ENCODE data around the gene ZNF536.

Gene ZNF536

DNA sequence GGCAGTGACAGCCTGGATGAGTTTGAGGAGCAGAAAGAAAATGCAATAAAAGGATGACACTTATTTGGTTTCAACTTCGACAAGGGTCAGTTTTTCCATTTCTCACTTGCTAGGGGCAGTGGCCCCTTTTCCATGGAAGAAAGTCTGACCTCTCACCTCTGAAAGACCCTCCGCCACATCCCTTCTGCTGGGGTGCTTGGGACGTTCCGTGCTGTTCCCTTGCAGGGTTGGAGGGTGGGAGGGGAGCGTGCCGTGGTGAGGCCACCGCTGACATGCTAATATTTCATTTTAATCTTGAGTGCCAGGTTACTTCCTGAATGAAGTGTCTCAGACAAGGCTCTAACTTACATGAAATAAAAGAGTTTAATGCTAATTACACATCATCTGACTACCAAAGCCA, 5.2 kb upstream of the ZNF536 start:
- Histone ChIP-seq H3K4me1 (ENCODE audit: low read length) (no peaks in the 10 kb centered on the region), H3K9me3 (ENCODE audit: insufficient read depth, low read length) (no peaks in the 10 kb centered on the region), H2AFZ (ENCODE audit: low read depth, low read length) (no peak overlapping the region), H3K27ac (ENCODE audit: low read length) (no peak overlapping the region), H3K36me3 (replicated peaks; ENCODE audit: low read depth, low read length) (no peaks in the 10 kb centered on the region), H3K27me3 (ENCODE audit: low read depth, low read length) (peaks cover 13% of the 10 kb centered on the region; the same call in 1 of the 2 replicates), H4K20me1 (ENCODE audit: insufficient read depth, low read length) (no peaks in the 10 kb centered on the region), H3K9ac (ENCODE audit: low read length) (no peak overlapping the region), H3K4me3 (ENCODE audit: low read length) (no peak overlapping the region), H3K4me2 (ENCODE audit: low read length) (no peak overlapping the region), H3K79me2 (ENCODE audit: low read length) (no peaks in the 10 kb centered on the region)
- TF ChIP-seq, protein P1, sequence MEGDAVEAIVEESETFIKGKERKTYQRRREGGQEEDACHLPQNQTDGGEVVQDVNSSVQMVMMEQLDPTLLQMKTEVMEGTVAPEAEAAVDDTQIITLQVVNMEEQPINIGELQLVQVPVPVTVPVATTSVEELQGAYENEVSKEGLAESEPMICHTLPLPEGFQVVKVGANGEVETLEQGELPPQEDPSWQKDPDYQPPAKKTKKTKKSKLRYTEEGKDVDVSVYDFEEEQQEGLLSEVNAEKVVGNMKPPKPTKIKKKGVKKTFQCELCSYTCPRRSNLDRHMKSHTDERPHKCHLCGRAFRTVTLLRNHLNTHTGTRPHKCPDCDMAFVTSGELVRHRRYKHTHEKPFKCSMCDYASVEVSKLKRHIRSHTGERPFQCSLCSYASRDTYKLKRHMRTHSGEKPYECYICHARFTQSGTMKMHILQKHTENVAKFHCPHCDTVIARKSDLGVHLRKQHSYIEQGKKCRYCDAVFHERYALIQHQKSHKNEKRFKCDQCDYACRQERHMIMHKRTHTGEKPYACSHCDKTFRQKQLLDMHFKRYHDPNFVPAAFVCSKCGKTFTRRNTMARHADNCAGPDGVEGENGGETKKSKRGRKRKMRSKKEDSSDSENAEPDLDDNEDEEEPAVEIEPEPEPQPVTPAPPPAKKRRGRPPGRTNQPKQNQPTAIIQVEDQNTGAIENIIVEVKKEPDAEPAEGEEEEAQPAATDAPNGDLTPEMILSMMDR (IDR thresholded peaks at IDR 0.05; ENCODE audit: low read depth, low read length), result no peak
- TF ChIP-seq EZH2phosphoT487 (IDR thresholded peaks at IDR 0.05; ENCODE audit: low read depth), result no peak

DNA sequence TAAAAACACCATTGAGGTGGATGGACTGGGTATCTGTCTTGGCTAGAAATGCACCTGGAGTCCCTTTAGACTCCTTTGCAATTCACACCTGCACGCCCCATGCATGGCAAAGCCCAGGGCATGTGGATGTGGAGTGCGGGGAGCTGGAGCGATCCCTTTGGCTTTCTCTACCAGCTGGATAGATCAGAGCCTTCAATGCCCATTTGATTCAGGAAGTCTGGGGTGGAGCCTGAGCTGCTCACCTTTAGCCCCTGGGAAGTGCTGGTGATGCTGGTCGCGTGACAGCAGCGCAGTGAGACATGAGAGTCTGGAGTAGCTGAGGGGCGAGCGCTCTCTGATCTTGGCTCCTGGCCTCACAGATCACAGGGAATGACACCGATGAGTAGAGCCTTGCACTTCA, 4.8 kb upstream of the ZNF536 start:
- H3K79me2 ChIP-seq (ENCODE audit: low read length), result no peaks in the 10 kb centered on the region
- no peaks in the 10 kb centered on the region for H4K20me1 ChIP-seq (ENCODE audit: insufficient read depth, low read length)
- no peaks in the 10 kb centered on the region for H3K9me3 ChIP-seq (ENCODE audit: insufficient read depth, low read length)
- H3K4me3 ChIP-seq (ENCODE audit: low read length), result no peak overlapping the region
- TF ChIP-seq, protein P1 (IDR thresholded peaks at IDR 0.05; ENCODE audit: low read depth, low read length), result no peak
- no peak for TF ChIP-seq EZH2phosphoT487 (IDR thresholded peaks at IDR 0.05; ENCODE audit: low read depth)
- no peaks in the 10 kb centered on the region for H3K36me3 ChIP-seq (replicated peaks; ENCODE audit: low read depth, low read length)
- H3K9ac ChIP-seq (ENCODE audit: low read length), result no peak overlapping the region
- no peak overlapping the region for H3K27ac ChIP-seq (ENCODE audit: low read length)
- H2AFZ ChIP-seq (ENCODE audit: low read depth, low read length), result no peak overlapping the region
- peaks cover 13% of the 10 kb centered on the region; the same call in 1 of the 2 replicates for H3K27me3 ChIP-seq (ENCODE audit: low read depth, low read length)
- no peaks in the 10 kb centered on the region for H3K4me1 ChIP-seq (ENCODE audit: low read length)
- no peak overlapping the region for H3K4me2 ChIP-seq (ENCODE audit: low read length)

DNA sequence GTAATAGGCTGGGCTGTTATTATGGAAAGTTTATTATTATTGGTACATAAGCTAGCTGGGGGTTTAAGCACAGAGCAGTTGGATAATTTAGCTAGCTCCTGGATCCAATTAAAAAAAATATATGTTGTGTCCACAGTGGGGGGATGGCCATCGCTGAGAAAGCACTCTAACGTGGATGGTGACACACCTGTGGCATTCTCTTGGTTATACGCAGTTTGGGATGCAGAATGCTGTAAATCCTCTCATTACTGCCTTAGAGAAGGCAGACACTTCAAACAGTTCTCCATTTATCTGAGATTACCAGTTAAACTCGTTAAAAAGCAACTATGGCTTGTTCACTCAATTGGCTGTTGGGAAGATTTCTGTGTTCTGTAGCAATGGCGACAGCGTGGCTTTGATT, 2.4 kb upstream of the ZNF536 start:
- Histone ChIP-seq H3K4me2 (ENCODE audit: low read length) (no peak overlapping the region), H3K4me3 (ENCODE audit: low read length) (no peak overlapping the region), H2AFZ (ENCODE audit: low read depth, low read length) (no peak overlapping the region), H3K9me3 (ENCODE audit: insufficient read depth, low read length) (no peaks in the 10 kb centered on the region), H3K27ac (ENCODE audit: low read length) (no peak overlapping the region), H4K20me1 (ENCODE audit: insufficient read depth, low read length) (no peaks in the 10 kb centered on the region), H3K4me1 (ENCODE audit: low read length) (no peaks in the 10 kb centered on the region), H3K27me3 (ENCODE audit: low read depth, low read length) (peaks cover 8% of the 10 kb centered on the region; the same call in 1 of the 2 replicates), H3K9ac (ENCODE audit: low read length) (no peak overlapping the region), H3K79me2 (ENCODE audit: low read length) (no peaks in the 10 kb centered on the region), H3K36me3 (replicated peaks; ENCODE audit: low read depth, low read length) (no peaks in the 10 kb centered on the region)
- TF ChIP-seq, protein P1 (IDR thresholded peaks at IDR 0.05; ENCODE audit: low read depth, low read length), result no peak
- no peak for TF ChIP-seq EZH2phosphoT487 (IDR thresholded peaks at IDR 0.05; ENCODE audit: low read depth)

DNA sequence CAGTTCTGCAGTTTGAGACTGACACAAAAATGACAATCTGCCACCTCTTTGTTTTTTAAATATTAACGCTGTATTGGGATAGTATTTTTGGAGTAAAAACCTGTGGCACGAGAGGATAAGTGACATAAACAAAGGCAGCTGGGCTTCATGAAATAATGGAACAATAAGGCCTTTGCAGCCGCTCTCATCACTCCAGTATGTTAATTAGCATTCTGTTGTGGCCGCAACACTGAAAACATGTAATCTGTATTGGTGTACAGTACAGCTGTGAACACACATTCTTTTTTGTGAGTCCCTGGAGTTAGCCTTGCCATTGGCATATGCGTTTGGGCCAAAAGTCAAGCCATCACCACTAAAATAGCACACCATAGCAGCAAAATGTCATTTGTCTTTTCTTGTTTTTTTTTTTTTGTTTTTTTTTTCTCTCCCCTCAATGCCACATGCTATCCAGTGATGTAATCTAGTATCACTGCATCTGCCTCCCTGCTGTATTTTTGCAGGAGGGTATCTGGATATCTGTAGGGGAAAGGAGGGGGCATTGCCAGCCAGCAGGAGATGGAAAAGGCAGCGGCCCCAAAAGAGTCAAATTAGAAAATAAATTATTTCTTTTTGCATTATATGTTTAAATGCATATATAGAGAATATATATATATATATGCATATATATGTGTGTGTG, 885 bp upstream of the ZNF536 start:
- Histone ChIP-seq H3K79me2 (ENCODE audit: low read length) (no peaks in the 10 kb centered on the region), H3K27me3 (ENCODE audit: low read depth, low read length) (peaks cover 8% of the 10 kb centered on the region; the same call in 1 of the 2 replicates), H2AFZ (ENCODE audit: low read depth, low read length) (no peak overlapping the region), H3K4me3 (ENCODE audit: low read length) (no peak overlapping the region), H3K36me3 (replicated peaks; ENCODE audit: low read depth, low read length) (no peaks in the 10 kb centered on the region), H3K27ac (ENCODE audit: low read length) (no peak overlapping the region), H4K20me1 (ENCODE audit: insufficient read depth, low read length) (no peaks in the 10 kb centered on the region), H3K4me2 (ENCODE audit: low read length) (no peak overlapping the region), H3K9ac (ENCODE audit: low read length) (no peak overlapping the region), H3K9me3 (ENCODE audit: insufficient read depth, low read length) (no peaks in the 10 kb centered on the region), H3K4me1 (ENCODE audit: low read length) (no peaks in the 10 kb centered on the region)
- TF ChIP-seq EZH2phosphoT487 (IDR thresholded peaks at IDR 0.05; ENCODE audit: low read depth), result no peak
- TF ChIP-seq, protein P1 (IDR thresholded peaks at IDR 0.05; ENCODE audit: low read depth, low read length), result no peak

All from OCI-LY3 (cell line).